ENCODE measurements around the gene SSBP4.

DNA sequence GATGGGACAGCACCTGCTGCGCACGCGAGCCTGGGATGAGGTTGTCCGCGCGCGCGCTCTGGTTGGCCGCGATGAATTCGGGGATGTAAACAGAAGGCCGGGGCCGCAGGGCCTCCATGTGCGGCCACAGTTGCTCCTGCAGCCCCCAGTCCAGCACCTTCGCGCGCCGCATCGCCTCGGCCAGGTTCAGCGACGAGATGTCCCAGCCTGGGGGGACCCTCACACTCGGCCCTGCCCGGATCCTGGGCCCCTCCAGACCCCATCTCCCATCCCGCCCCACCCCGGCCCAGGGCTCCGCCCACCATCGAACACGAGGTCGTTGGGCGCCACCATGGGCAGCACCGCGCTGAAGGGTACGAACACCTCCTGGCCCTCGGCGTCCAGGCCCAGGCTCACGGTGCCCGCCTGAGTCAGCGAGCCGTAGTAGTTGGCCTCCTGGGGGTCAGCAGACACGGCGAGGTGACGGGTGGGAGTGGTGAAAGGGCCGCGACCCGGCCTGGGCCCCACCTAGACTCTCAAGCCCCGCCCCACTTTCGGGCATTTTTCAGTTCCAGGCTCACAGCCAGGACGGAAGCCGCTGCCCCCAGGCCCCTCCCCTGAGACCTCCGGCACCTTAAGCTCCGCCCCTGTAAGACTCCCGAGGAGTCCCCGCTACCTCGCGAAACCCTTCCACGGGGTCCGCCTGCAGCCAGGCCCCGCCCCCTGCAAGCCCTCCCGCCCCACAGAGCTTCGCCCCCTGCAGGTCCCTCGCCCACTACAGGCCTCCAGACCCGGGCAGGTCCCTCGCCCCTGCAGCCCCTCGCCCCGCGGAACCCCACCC is 17.7 kb downstream of the SSBP4 start:
- TF ChIP-seq, protein P1, sequence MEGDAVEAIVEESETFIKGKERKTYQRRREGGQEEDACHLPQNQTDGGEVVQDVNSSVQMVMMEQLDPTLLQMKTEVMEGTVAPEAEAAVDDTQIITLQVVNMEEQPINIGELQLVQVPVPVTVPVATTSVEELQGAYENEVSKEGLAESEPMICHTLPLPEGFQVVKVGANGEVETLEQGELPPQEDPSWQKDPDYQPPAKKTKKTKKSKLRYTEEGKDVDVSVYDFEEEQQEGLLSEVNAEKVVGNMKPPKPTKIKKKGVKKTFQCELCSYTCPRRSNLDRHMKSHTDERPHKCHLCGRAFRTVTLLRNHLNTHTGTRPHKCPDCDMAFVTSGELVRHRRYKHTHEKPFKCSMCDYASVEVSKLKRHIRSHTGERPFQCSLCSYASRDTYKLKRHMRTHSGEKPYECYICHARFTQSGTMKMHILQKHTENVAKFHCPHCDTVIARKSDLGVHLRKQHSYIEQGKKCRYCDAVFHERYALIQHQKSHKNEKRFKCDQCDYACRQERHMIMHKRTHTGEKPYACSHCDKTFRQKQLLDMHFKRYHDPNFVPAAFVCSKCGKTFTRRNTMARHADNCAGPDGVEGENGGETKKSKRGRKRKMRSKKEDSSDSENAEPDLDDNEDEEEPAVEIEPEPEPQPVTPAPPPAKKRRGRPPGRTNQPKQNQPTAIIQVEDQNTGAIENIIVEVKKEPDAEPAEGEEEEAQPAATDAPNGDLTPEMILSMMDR (IDR thresholded peaks at IDR 0.05): no peak
- no peak for TF ChIP-seq POLR2A (IDR thresholded peaks at IDR 0.05)

All from lower leg skin (tissue), 3 donors.